Measurements from ENCODE around the gene NOTCH4. TPM values are rescaled to one million over a fixed set of nuclear protein-coding genes. Genes with fewer than 3 reads are reported as not detected.

NOTCH4 gene
- total and polyA plus RNA-seq, 9 of the 15 experiments (the other 6 are each of a cell fraction or from before 2014, with no cell fraction given), result 0.24 to 4.3 (median 1.7) TPM

DNA sequence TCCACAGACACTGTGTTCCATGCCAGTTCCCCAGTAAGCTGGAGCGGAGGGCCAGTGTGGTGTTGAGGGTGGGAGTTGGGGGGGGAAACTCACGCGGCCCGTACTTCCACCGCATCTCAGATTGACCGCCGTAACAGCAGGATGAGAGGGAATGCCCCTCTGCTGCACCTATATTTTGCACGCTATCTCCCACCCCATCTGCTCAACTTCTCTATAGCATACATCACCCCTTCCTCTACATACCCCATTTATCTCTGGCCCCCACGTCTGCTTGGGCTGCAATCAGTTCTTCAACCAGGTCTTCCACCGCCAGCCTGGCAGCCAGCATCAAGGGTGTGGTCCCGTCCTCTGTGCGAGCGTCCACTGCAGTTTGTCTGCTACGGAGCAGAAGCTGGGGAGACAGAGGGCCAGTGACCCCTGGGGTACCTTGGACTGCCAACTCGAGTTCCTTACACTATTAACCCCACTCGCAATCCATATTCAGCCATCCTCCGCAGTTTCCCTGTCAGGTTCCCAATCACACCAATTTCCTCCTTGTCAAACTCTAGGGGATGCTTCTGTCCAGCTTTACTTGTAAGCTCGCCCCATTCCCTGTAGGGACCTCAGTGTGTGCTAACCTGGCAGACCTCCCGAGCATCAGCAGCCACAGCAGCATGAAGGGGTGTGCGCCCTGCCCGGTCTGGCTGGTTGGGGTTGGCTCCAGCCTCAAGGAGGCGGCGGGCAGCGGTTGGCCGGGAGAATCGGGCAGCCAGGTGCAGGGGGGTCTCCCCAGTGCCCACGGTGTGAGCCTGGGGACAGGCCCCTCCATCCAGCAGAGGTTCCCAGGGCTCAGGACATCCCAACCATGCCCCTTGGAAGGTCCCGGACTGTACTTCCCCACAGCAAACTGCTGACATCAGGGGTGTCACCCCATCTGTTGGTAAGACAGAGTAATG lies 26.9 kb downstream of the NOTCH4 start (continued):
- TF ChIP-seq, protein P1, sequence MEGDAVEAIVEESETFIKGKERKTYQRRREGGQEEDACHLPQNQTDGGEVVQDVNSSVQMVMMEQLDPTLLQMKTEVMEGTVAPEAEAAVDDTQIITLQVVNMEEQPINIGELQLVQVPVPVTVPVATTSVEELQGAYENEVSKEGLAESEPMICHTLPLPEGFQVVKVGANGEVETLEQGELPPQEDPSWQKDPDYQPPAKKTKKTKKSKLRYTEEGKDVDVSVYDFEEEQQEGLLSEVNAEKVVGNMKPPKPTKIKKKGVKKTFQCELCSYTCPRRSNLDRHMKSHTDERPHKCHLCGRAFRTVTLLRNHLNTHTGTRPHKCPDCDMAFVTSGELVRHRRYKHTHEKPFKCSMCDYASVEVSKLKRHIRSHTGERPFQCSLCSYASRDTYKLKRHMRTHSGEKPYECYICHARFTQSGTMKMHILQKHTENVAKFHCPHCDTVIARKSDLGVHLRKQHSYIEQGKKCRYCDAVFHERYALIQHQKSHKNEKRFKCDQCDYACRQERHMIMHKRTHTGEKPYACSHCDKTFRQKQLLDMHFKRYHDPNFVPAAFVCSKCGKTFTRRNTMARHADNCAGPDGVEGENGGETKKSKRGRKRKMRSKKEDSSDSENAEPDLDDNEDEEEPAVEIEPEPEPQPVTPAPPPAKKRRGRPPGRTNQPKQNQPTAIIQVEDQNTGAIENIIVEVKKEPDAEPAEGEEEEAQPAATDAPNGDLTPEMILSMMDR (IDR thresholded peaks at IDR 0.05 in 2 of 3, conservative IDR thresholded peaks at IDR 0.05 in 1 of 3; ENCODE audit: insufficient read depth in 2 of 3, low read depth in 1 of 3, low read length in 3 of 3), result peak in 2 of 3 experiments; percentile 23 to 44; a peak in 3 of 6 replicates
- no peak for TF ChIP-seq LARP7 (IDR thresholded peaks at IDR 0.05)
- TF ChIP-seq PURB (CRISPR knock-in tag; IDR thresholded peaks at IDR 0.05; ENCODE audit: low read depth), result 0 out of 2 replicates have a peak, but pooled peaks have one; percentile 61
- TF ChIP-seq FOXP1 (CRISPR knock-in tag; IDR thresholded peaks at IDR 0.05), result peak; percentile 70
- no peak for TF ChIP-seq CBX1 (IDR thresholded peaks at IDR 0.05; ENCODE audit: low read depth)
- peak; percentile 74 for TF ChIP-seq CBFA2T2 (conservative IDR thresholded peaks at IDR 0.05)
- TF ChIP-seq, protein P2, sequence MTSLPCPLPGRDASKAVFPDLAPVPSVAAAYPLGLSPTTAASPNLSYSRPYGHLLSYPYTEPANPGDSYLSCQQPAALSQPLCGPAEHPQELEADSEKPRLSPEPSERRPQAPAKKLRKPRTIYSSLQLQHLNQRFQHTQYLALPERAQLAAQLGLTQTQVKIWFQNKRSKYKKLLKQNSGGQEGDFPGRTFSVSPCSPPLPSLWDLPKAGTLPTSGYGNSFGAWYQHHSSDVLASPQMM (CRISPR knock-in tag; IDR thresholded peaks at IDR 0.05), result no peak
- TF ChIP-seq ZNF778 (CRISPR knock-in tag; IDR thresholded peaks at IDR 0.05), result no peak
- TF ChIP-seq FOSL1 (tag; conservative IDR thresholded peaks at IDR 0.05), result no peak
- no peak for TF ChIP-seq KHSRP (IDR thresholded peaks at IDR 0.05)
- TF ChIP-seq CBX2 (IDR thresholded peaks at IDR 0.05; ENCODE audit: insufficient read depth, low read length, poor library complexity, severe bottlenecking), result no peak
- TF ChIP-seq, protein P3, sequence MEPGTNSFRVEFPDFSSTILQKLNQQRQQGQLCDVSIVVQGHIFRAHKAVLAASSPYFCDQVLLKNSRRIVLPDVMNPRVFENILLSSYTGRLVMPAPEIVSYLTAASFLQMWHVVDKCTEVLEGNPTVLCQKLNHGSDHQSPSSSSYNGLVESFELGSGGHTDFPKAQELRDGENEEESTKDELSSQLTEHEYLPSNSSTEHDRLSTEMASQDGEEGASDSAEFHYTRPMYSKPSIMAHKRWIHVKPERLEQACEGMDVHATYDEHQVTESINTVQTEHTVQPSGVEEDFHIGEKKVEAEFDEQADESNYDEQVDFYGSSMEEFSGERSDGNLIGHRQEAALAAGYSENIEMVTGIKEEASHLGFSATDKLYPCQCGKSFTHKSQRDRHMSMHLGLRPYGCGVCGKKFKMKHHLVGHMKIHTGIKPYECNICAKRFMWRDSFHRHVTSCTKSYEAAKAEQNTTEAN (CRISPR knock-in tag; IDR thresholded peaks at IDR 0.05), result no peak
- no peak for TF ChIP-seq RFX7 (CRISPR knock-in tag; IDR thresholded peaks at IDR 0.05)
- TF ChIP-seq, protein P4, sequence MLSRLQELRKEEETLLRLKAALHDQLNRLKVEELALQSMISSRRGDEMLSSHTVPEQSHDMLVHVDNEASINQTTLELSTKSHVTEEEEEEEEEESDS (CRISPR knock-in tag; IDR thresholded peaks at IDR 0.05), result no peak
- no peak for TF ChIP-seq SP1 (CRISPR knock-in tag; IDR thresholded peaks at IDR 0.05)
- TF ChIP-seq SIN3B (IDR thresholded peaks at IDR 0.05; ENCODE audit: low read depth), result no peak
- TF ChIP-seq SMARCA4 (IDR thresholded peaks at IDR 0.05), result 0 out of 2 replicates have a peak, but pooled peaks have one; percentile 7
- no peak for TF ChIP-seq GABPA (tag; conservative IDR thresholded peaks at IDR 0.05; ENCODE audit: low read depth)
- TF ChIP-seq, protein P5, sequence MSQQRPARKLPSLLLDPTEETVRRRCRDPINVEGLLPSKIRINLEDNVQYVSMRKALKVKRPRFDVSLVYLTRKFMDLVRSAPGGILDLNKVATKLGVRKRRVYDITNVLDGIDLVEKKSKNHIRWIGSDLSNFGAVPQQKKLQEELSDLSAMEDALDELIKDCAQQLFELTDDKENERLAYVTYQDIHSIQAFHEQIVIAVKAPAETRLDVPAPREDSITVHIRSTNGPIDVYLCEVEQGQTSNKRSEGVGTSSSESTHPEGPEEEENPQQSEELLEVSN (IDR thresholded peaks at IDR 0.05; ENCODE audit: borderline replicate concordance in 1 of 2, extremely low read depth in 1 of 2, insufficient read depth in 1 of 2, insufficient read length in 1 of 2, low read depth in 1 of 2, low read length in 1 of 2, poor library complexity in 1 of 2, severe bottlenecking in 1 of 2), result peak in 1 of 2 experiments; percentile 3
- no peak for TF ChIP-seq NCOA2 (IDR thresholded peaks at IDR 0.05; ENCODE audit: partially characterized antibody in 2 of 2)
- TF ChIP-seq RBBP5 (IDR thresholded peaks at IDR 0.05; ENCODE audit: borderline replicate concordance, insufficient read depth, low read length, poor library complexity, severe bottlenecking), result no peak
- no peak; the same call in 1 of the 2 replicates for TF ChIP-seq PHB2 (IDR thresholded peaks at IDR 0.05; ENCODE audit: low read depth)
- TF ChIP-seq FOS (IDR thresholded peaks at IDR 0.05; ENCODE audit: extremely low read depth, insufficient read length), result no peak

Measured in K562 (cell line).